ENCODE measurements around the gene RPS6KA2.

DNA sequence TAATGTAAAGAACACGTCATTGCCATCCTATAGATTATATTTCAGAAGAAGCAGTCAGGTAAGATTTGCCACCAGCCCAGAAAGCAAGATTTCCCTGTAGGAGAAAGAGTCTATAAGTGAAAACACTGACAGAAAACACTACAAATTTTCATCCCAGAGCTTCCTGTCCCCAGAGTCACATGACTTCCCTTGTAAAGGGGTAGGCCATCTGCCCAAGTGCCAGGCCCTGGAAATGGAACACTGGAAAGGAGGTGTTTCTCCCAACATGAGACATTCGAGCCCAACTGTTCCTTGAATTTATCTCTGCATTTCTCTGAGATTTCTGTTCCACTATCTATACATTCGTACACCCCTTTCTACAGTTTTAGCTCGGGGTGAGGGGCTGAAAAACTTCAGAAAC lies 87.5 kb downstream of the RPS6KA2 start:
- TF ChIP-seq, protein P1, sequence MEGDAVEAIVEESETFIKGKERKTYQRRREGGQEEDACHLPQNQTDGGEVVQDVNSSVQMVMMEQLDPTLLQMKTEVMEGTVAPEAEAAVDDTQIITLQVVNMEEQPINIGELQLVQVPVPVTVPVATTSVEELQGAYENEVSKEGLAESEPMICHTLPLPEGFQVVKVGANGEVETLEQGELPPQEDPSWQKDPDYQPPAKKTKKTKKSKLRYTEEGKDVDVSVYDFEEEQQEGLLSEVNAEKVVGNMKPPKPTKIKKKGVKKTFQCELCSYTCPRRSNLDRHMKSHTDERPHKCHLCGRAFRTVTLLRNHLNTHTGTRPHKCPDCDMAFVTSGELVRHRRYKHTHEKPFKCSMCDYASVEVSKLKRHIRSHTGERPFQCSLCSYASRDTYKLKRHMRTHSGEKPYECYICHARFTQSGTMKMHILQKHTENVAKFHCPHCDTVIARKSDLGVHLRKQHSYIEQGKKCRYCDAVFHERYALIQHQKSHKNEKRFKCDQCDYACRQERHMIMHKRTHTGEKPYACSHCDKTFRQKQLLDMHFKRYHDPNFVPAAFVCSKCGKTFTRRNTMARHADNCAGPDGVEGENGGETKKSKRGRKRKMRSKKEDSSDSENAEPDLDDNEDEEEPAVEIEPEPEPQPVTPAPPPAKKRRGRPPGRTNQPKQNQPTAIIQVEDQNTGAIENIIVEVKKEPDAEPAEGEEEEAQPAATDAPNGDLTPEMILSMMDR (IDR thresholded peaks at IDR 0.05) = no peak
- TF ChIP-seq POLR2A (IDR thresholded peaks at IDR 0.05) = no peak
